ENCODE data around the gene OSBPL3. TPM values are rescaled to one million over a fixed set of nuclear protein-coding genes. Genes with fewer than 3 reads are reported as not detected.

The OSBPL3 gene
- total RNA-seq, 4 donors from 2014 or later: 1.2 to 9.0 (median 3.5) TPM

GRCh38 chr7:24913801-24914464 is 66.0 kb downstream of the OSBPL3 start:
- Histone ChIP-seq H3K27ac (no peak overlapping the region), H3K27me3 (no peaks in the 10 kb centered on the region), H3K4me3 (no peak overlapping the region), H3K36me3 (no peaks in the 10 kb centered on the region), H3K9me3 (no peaks in the 10 kb centered on the region), H3K4me1 (no peaks in the 10 kb centered on the region)
- no peak for DNase-seq
- intact Hi-C loops (cut with DNase I; ENCODE audit: low total_unique reads): no loop called here
- TF ChIP-seq POLR2A (IDR thresholded peaks at IDR 0.05) (no peak), CTCF (IDR thresholded peaks at IDR 0.05) (no peak)

- intact Hi-C loops (cut with DNase I; ENCODE audit: low total_unique reads): no loop called here
- Histone ChIP-seq H3K36me3 (no peaks in the 10 kb centered on the region), H3K9me3 (no peaks in the 10 kb centered on the region), H3K4me3 (no peak overlapping the region), H3K4me1 (no peaks in the 10 kb centered on the region), H3K27ac (no peak overlapping the region), H3K27me3 (no peaks in the 10 kb centered on the region)
- TF ChIP-seq POLR2A (IDR thresholded peaks at IDR 0.05) (no peak), CTCF (IDR thresholded peaks at IDR 0.05) (no peak)
- DNase-seq: no peak
These were observed 67.0 kb downstream of the OSBPL3 start for GRCh38 chr7:24912874-24913514.

GRCh38 chr7:24912424-24912823 is 67.6 kb downstream of the OSBPL3 start:
- Histone ChIP-seq H3K9me3 (no peaks in the 10 kb centered on the region), H3K27ac (no peak overlapping the region), H3K27me3 (no peaks in the 10 kb centered on the region), H3K36me3 (no peaks in the 10 kb centered on the region), H3K4me3 (no peak overlapping the region), H3K4me1 (no peaks in the 10 kb centered on the region)
- intact Hi-C loops (cut with DNase I; ENCODE audit: low total_unique reads): no loop called here
- TF ChIP-seq CTCF (IDR thresholded peaks at IDR 0.05): no peak
- no peak for TF ChIP-seq POLR2A (IDR thresholded peaks at IDR 0.05)
- DNase-seq: no peak

GRCh38 chr7:24911213-24911603 is 68.8 kb downstream of the OSBPL3 start:
- H3K4me3 ChIP-seq: no peak overlapping the region
- H3K36me3 ChIP-seq: no peaks in the 10 kb centered on the region
- H3K9me3 ChIP-seq: no peaks in the 10 kb centered on the region
- no peak for DNase-seq
- H3K4me1 ChIP-seq: no peaks in the 10 kb centered on the region
- H3K27me3 ChIP-seq: no peaks in the 10 kb centered on the region
- intact Hi-C loops (cut with DNase I; ENCODE audit: low total_unique reads): no loop called here
- no peak overlapping the region for H3K27ac ChIP-seq
- TF ChIP-seq CTCF (IDR thresholded peaks at IDR 0.05) (no peak), POLR2A (IDR thresholded peaks at IDR 0.05) (no peak)

- intact Hi-C loops (cut with DNase I; ENCODE audit: low total_unique reads): no loop called here
- no peak for DNase-seq
- no peaks in the 10 kb centered on the region for H3K36me3 ChIP-seq
- H3K27ac ChIP-seq: no peak overlapping the region
- no peaks in the 10 kb centered on the region for H3K4me1 ChIP-seq
- H3K9me3 ChIP-seq: no peaks in the 10 kb centered on the region
- no peaks in the 10 kb centered on the region for H3K27me3 ChIP-seq
- TF ChIP-seq CTCF (IDR thresholded peaks at IDR 0.05) (no peak), POLR2A (IDR thresholded peaks at IDR 0.05) (no peak)
- no peak overlapping the region for H3K4me3 ChIP-seq
These were observed 69.3 kb downstream of the OSBPL3 start for GRCh38 chr7:24910551-24911212.

Data from uterus (tissue), 4 donors.